Measurements from ENCODE around the gene AGA.

AGA gene

GRCh38 chr4:177393236-177393635, 49.0 kb downstream of the AGA start:
- no peak overlapping the region for H3K27ac ChIP-seq
- no peak for TF ChIP-seq CTCF (conservative IDR thresholded peaks at IDR 0.05)

GRCh38 chr4:177391953-177392352, 50.3 kb downstream of the AGA start:
- TF ChIP-seq ZFX (IDR thresholded peaks at IDR 0.05) (no peak), CTCF (conservative IDR thresholded peaks at IDR 0.05) (no peak)
- H3K27ac ChIP-seq, result no peak overlapping the region

GRCh38 chr4:177391287-177391686, 51.0 kb downstream of the AGA start:
- TF ChIP-seq ZFX (IDR thresholded peaks at IDR 0.05) (no peak), CTCF (conservative IDR thresholded peaks at IDR 0.05) (no peak)
- H3K27ac ChIP-seq, result no peak overlapping the region

GRCh38 chr4:177386278-177386815, 55.9 kb downstream of the AGA start:
- no peak overlapping the region for H3K27ac ChIP-seq
- TF ChIP-seq CTCF (conservative IDR thresholded peaks at IDR 0.05) (no peak), ZFX (IDR thresholded peaks at IDR 0.05) (no peak)

- TF ChIP-seq CTCF (conservative IDR thresholded peaks at IDR 0.05) (no peak), ZFX (IDR thresholded peaks at IDR 0.05) (no peak)
- H3K27ac ChIP-seq, result no peak overlapping the region
These were observed 56.5 kb downstream of the AGA start for GRCh38 chr4:177385576-177386277.

- TF ChIP-seq ZFX (IDR thresholded peaks at IDR 0.05) (no peak), CTCF (conservative IDR thresholded peaks at IDR 0.05) (no peak)
- H3K27ac ChIP-seq, result no peak overlapping the region
These were observed 57.3 kb downstream of the AGA start for GRCh38 chr4:177384856-177385397.

GRCh38 chr4:177381762-177382310, 60.4 kb downstream of the AGA start:
- TF ChIP-seq CTCF (conservative IDR thresholded peaks at IDR 0.05), result no peak
- TF ChIP-seq ZFX (IDR thresholded peaks at IDR 0.05), result no peak
- no peak overlapping the region for H3K27ac ChIP-seq
